Mesenchymal stem cell (in vitro differentiated cells and primary cell): Measurements from ENCODE around the gene SASH1.

Experiments
- DNase-seq: peaks from one replicate; pipeline ENCODE4 v3.0.0-alpha.2; 2013
- H2AFZ ChIP-seq: one replicate; pipeline ENCODE4 v1.6.1; 2013; ENCODE audit warnings: low read depth, mild to moderate bottlenecking, control low read depth, inconsistent platforms, low read length, moderate library complexity
- H2AK5ac ChIP-seq: 2 replicates; pipeline ENCODE4 v1.6.1; 2013; ENCODE audit warnings: low read length, moderate library complexity, mild to moderate bottlenecking, inconsistent platforms; ENCODE audit not compliant: severe bottlenecking
- H2BK120ac ChIP-seq: one replicate; pipeline ENCODE4 v1.6.1; 2013; ENCODE audit warnings: low read depth, mild to moderate bottlenecking, inconsistent platforms, low read length, moderate library complexity
- H2BK12ac ChIP-seq, 2 experiments: one replicate each; pipeline ENCODE4 v1.6.1; 2013; ENCODE audit warnings: inconsistent platforms in 2 of 2, low read length in 2 of 2, mild to moderate bottlenecking in 2 of 2, moderate library complexity in 2 of 2, control low read depth in 1 of 2
- H2BK15ac ChIP-seq: one replicate; pipeline ENCODE4 v1.6.1; 2013; ENCODE audit warnings: mild to moderate bottlenecking, low read depth, inconsistent platforms; ENCODE audit not compliant: poor library complexity, severe bottlenecking
- H2BK5ac ChIP-seq: 2 replicates; pipeline ENCODE4 v1.6.1; 2013; ENCODE audit warnings: low read depth, mild to moderate bottlenecking, low read length, control low read depth, inconsistent platforms; ENCODE audit not compliant: poor library complexity, severe bottlenecking
- H3K14ac ChIP-seq, 2 experiments: one replicate each; pipeline ENCODE4 v1.6.1; 2013; ENCODE audit warnings: inconsistent platforms in 2 of 2, low read length in 2 of 2, control low read depth in 1 of 2, mild to moderate bottlenecking in 1 of 2, moderate library complexity in 1 of 2
- H3K18ac ChIP-seq, 2 experiments: one replicate each; pipeline ENCODE4 v1.6.1; 2013; ENCODE audit warnings: inconsistent platforms in 2 of 2, low read length in 2 of 2, control low read depth in 1 of 2, low read depth in 1 of 2, mild to moderate bottlenecking in 1 of 2
- H3K23ac ChIP-seq, 2 experiments: one replicate each; pipeline ENCODE4 v1.6.1; 2013; ENCODE audit warnings: inconsistent platforms in 2 of 2, low read length in 2 of 2, mild to moderate bottlenecking in 2 of 2, moderate library complexity in 2 of 2, control low read depth in 1 of 2
- H3K27ac ChIP-seq: 2 replicates; pipeline ENCODE4 v1.5.1; 2013; ENCODE audit warnings: mild to moderate bottlenecking, moderate library complexity, low read length, control low read depth, inconsistent platforms; ENCODE audit not compliant: poor library complexity, severe bottlenecking
- H3K27me3 ChIP-seq, 2 experiments: 2 replicates each; pipeline versions ENCODE4 v1.6.1 to v1.7.0; 2013; ENCODE audit warnings: low read length in 2 of 2, mild to moderate bottlenecking in 2 of 2, moderate library complexity in 2 of 2, control low read depth in 1 of 2, inconsistent platforms in 1 of 2; ENCODE audit not compliant: control insufficient read depth in 1 of 2, insufficient read depth in 1 of 2
- H3K36me3 ChIP-seq, 2 experiments: 2 replicates each; pipeline versions ENCODE4 v1.6.1 to v1.7.0; 2013; ENCODE audit warnings: low read length in 2 of 2, control low read depth in 1 of 2, inconsistent platforms in 1 of 2, low read depth in 1 of 2, mild to moderate bottlenecking in 1 of 2; ENCODE audit not compliant: insufficient read depth in 2 of 2, control insufficient read depth in 1 of 2
- H3K4ac ChIP-seq, 2 experiments: one replicate each; pipeline ENCODE4 v1.6.1; 2013; ENCODE audit warnings: inconsistent platforms in 2 of 2, low read length in 2 of 2, mild to moderate bottlenecking in 2 of 2, moderate library complexity in 2 of 2, control low read depth in 1 of 2, low read depth in 1 of 2
- H3K4me1 ChIP-seq: 2 replicates; pipeline ENCODE4 v1.6.1; 2013; ENCODE audit warnings: low read depth, low read length, control low read depth; ENCODE audit not compliant: control insufficient read depth, insufficient read depth
- H3K4me2 ChIP-seq: 2 replicates; pipeline ENCODE4 v1.6.1; 2013; ENCODE audit warnings: low read length, mild to moderate bottlenecking, inconsistent platforms; ENCODE audit not compliant: poor library complexity, severe bottlenecking
- H3K4me3 ChIP-seq, 2 experiments: 2 replicates each; pipeline versions ENCODE4 v1.5.1 to v1.7.0; 2013; ENCODE audit warnings: low read length in 2 of 2, mild to moderate bottlenecking in 2 of 2, control low read depth in 1 of 2, low read depth in 1 of 2; ENCODE audit not compliant: insufficient read depth in 1 of 2
- H3K79me1 ChIP-seq: replicated peaks from 2 replicates; pipeline ENCODE4 v1.6.1; 2013; ENCODE audit warnings: mild to moderate bottlenecking, control low read depth, low read length, inconsistent platforms; ENCODE audit not compliant: poor library complexity, severe bottlenecking
- H3K9ac ChIP-seq: 2 replicates; pipeline ENCODE4 v1.7.0; 2013; ENCODE audit warnings: mild to moderate bottlenecking, low read length, moderate library complexity
- H3K9me3 ChIP-seq: 2 replicates; pipeline ENCODE4 v1.7.0; 2013; ENCODE audit warnings: mild to moderate bottlenecking, low read length; ENCODE audit not compliant: control insufficient read depth
- H4K8ac ChIP-seq: one replicate; pipeline ENCODE4 v1.6.1; 2013; ENCODE audit warnings: inconsistent platforms, mild to moderate bottlenecking, low read length, moderate library complexity
- H4K91ac ChIP-seq: one replicate; pipeline ENCODE4 v1.6.1; 2013; ENCODE audit warnings: mild to moderate bottlenecking, low read length, inconsistent platforms
- WGBS: methylation state at CpG from one replicate; pipeline ENCODE4 v1.1.7; 2013; ENCODE audit warnings: mixed read lengths; 5-methylcytosine and 5-hydroxymethylcytosine counted together

The SASH1 gene

DNA sequence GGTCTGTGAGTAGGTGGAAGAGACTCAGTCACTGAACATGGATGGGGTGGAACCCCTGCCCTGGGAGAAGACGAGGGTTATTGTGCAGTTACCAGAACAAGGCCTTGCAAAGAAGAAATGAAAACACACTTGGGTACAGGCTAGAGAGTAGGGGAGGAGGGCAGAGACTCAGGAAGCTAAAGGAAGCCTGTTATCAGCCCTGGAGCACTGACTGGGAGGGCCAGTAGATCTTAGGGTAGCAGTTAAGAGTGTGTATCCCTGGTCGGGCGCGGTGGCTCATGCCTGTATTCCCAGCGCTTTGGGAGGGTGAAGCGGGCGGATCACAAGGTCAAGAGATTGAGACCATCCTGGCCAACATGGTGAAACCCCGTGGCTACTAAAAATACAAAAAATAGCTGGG lies 74.4 kb downstream of the SASH1 start:
- Histone ChIP-seq H2AK5ac (peak overlapping the region; percentile 17), H3K36me3 (peaks cover 0 to 29% of the 10 kb centered on the region in 2 experiments), H3K9ac (no peak overlapping the region), H3K18ac (peak overlapping the region in 1 of 2 experiments; percentile 60), H3K9me3 (no peaks in the 10 kb centered on the region), H3K4me1 (peaks cover 12% of the 10 kb centered on the region), H2BK120ac (no peak overlapping the region), H3K79me1 (peaks cover 32% of the 10 kb centered on the region), H3K14ac (no peak overlapping the region), H4K8ac (no peak overlapping the region), H3K27me3 (no peaks in the 10 kb centered on the region), H3K4me3 (no peak overlapping the region), H2BK5ac (no peak overlapping the region), H3K4me2 (no peak overlapping the region), H2BK12ac (peak overlapping the region in 1 of 2 experiments; percentile 7), H3K27ac (no peak overlapping the region), H3K4ac (no peak overlapping the region), H3K23ac (peak overlapping the region in 1 of 2 experiments; percentile 64), H4K91ac (no peak overlapping the region), H2AFZ (no peak overlapping the region), H2BK15ac (no peak overlapping the region)
- 98% methylated on average over 8 of the region's 8 CpGs for WGBS
- DNase-seq: no peak

DNA sequence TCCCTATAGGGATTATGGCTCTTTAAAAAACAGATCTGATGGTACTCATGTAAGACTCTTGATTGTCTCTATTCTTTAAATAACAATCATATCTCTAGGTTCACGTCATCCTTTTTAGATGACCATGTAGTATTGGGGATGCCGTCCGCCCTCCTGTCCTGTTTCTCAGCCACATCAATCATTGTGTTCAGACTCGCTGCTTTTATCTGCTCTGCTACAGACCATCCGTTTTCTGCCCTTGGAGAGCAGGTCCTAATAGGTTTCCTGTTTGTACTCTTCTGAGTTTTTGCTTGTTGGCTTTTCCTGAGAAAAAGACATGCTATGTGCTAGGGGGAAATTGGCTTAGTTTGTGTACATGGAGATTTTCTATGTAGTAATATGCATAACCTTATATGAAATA lies 76.8 kb downstream of the SASH1 start:
- no peak overlapping the region for H4K91ac ChIP-seq
- no peak for DNase-seq
- no peak overlapping the region for H2AK5ac ChIP-seq
- H3K4me1 ChIP-seq: peaks cover 15% of the 10 kb centered on the region
- H3K23ac ChIP-seq: no peak overlapping the region
- no peak overlapping the region for H2BK5ac ChIP-seq
- no peak overlapping the region for H2BK120ac ChIP-seq
- no peak overlapping the region for H3K18ac ChIP-seq
- H2BK12ac ChIP-seq: no peak overlapping the region
- peaks cover 24% of the 10 kb centered on the region for H3K79me1 ChIP-seq
- no peak overlapping the region for H3K9ac ChIP-seq
- H3K4me3 ChIP-seq: no peak overlapping the region
- WGBS: 18% methylated on average over 5 of the region's 5 CpGs
- no peak overlapping the region for H4K8ac ChIP-seq
- H3K4me2 ChIP-seq: no peak overlapping the region
- peaks cover 0 to 42% of the 10 kb centered on the region in 2 experiments for H3K36me3 ChIP-seq
- H2AFZ ChIP-seq: no peak overlapping the region
- H3K4ac ChIP-seq: no peak overlapping the region
- H3K9me3 ChIP-seq: no peaks in the 10 kb centered on the region
- no peak overlapping the region for H3K27ac ChIP-seq
- H3K14ac ChIP-seq: no peak overlapping the region
- no peak overlapping the region for H2BK15ac ChIP-seq
- H3K27me3 ChIP-seq: no peaks in the 10 kb centered on the region

GRCh38 chr6:148422085-148422484 lies 79.4 kb downstream of the SASH1 start:
- H3K4me3 ChIP-seq: no peak overlapping the region
- no peaks in the 10 kb centered on the region for H3K9me3 ChIP-seq
- no peak overlapping the region for H2BK15ac ChIP-seq
- no peak overlapping the region for H3K27ac ChIP-seq
- H3K14ac ChIP-seq: no peak overlapping the region
- no peak overlapping the region for H2BK120ac ChIP-seq
- no peak overlapping the region for H4K91ac ChIP-seq
- H2AFZ ChIP-seq: no peak overlapping the region
- peaks cover 0 to 56% of the 10 kb centered on the region in 2 experiments for H3K36me3 ChIP-seq
- H3K79me1 ChIP-seq: peaks cover 19% of the 10 kb centered on the region
- WGBS: 100% methylated on average over 3 of the region's 4 CpGs
- no peaks in the 10 kb centered on the region for H3K27me3 ChIP-seq
- H2AK5ac ChIP-seq: peak overlapping the region; percentile 33
- H3K4me1 ChIP-seq: peaks cover 8% of the 10 kb centered on the region
- H3K4ac ChIP-seq: no peak overlapping the region
- H3K9ac ChIP-seq: no peak overlapping the region
- no peak overlapping the region for H3K4me2 ChIP-seq
- no peak overlapping the region for H2BK5ac ChIP-seq
- no peak for DNase-seq
- no peak overlapping the region for H3K23ac ChIP-seq
- H4K8ac ChIP-seq: peak overlapping the region; percentile 51
- no peak overlapping the region for H2BK12ac ChIP-seq
- no peak overlapping the region for H3K18ac ChIP-seq

DNA sequence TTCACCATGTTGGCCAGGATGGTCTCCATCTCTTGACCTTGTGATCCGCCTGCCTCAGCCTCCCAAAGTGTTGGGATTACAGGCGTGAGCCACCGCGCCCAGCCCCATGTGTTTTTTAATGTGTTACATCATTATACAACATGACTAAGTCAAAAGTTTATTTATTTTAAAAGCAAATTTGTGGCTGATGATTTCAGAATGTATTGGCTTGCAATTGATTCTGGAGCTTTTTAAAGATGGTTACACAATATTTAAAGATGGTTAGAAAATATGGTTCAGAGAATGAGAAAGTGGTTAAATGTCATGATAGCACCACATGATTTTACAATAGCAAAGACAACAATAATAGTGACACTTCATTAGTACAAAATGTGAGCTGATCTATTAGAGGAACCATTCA lies 80.5 kb downstream of the SASH1 start:
- Histone ChIP-seq H3K23ac (no peak overlapping the region), H3K27ac (no peak overlapping the region), H3K4me1 (peaks cover 8% of the 10 kb centered on the region), H2BK5ac (no peak overlapping the region), H2AK5ac (no peak overlapping the region), H3K9me3 (no peaks in the 10 kb centered on the region), H4K8ac (no peak overlapping the region), H3K4me3 (no peak overlapping the region), H3K9ac (no peak overlapping the region), H3K4me2 (no peak overlapping the region), H3K14ac (no peak overlapping the region), H2BK120ac (no peak overlapping the region), H2BK15ac (no peak overlapping the region), H3K18ac (no peak overlapping the region), H3K27me3 (no peaks in the 10 kb centered on the region), H3K79me1 (peaks cover 16% of the 10 kb centered on the region), H3K4ac (no peak overlapping the region), H4K91ac (no peak overlapping the region), H2BK12ac (no peak overlapping the region), H2AFZ (no peak overlapping the region), H3K36me3 (peaks cover 0 to 60% of the 10 kb centered on the region in 2 experiments)
- WGBS: 83% methylated on average over 1 of the region's 4 CpGs
- DNase-seq: no peak
